Heart left ventricle (tissue), 16 donors: Measurements from ENCODE around the gene ARL13A. TPM values are rescaled to one million over a fixed set of nuclear protein-coding genes. Genes with fewer than 3 reads are reported as not detected.

ENCODE experiments used
- ATAC-seq, 4 donors: fragments of 200-7000 bp; cut with Tn5 transposase; one replicate each; pipeline ENCODE4 v1.9.1; 2020 to 2022; ENCODE audit warnings: moderate library complexity in 4 of 4, mild to moderate bottlenecking in 3 of 4, moderate number of reproducible peaks in 1 of 4
- DNase-seq, 5 donors: peaks; one replicate each; pipeline ENCODE4 v3.0.0-alpha.2; 2020
- H3K27ac ChIP-seq, 12 donors: fragments of 200-600 bp; sonication (generic) in 4 of 12; one replicate each; pipeline versions ENCODE4 v1.5.0 to v1.8.0; 2016 to 2022; ENCODE audit warnings: mild to moderate bottlenecking in 2 of 12
- H3K27me3 ChIP-seq, 9 donors: fragments of 200-600 bp; sonication (generic) in 2 of 9; one replicate each; pipeline versions ENCODE4 v1.5.1 to v1.8.0; 2016 to 2022; ENCODE audit warnings: mild to moderate bottlenecking in 3 of 9
- H3K36me3 ChIP-seq, 9 donors: fragments of 200-600 bp; sonication (generic) in 2 of 9; one replicate each; pipeline versions ENCODE4 v1.5.0 to v1.8.0; 2018 to 2022; ENCODE audit warnings: mild to moderate bottlenecking in 2 of 9
- H3K4me1 ChIP-seq, 12 donors: fragments of 200-600 bp; sonication (generic) in 4 of 12; one replicate each; pipeline versions ENCODE4 v1.5.0 to v1.8.0; 2016 to 2022; ENCODE audit warnings: mild to moderate bottlenecking in 3 of 12
- H3K4me3 ChIP-seq, 12 donors: fragments of 200-600 bp; sonication (generic) in 4 of 12; one replicate each; pipeline versions ENCODE4 v1.5.0 to v1.8.0; 2017 to 2022; ENCODE audit warnings: mild to moderate bottlenecking in 9 of 12, moderate library complexity in 4 of 12
- H3K9me3 ChIP-seq, 12 donors: fragments of 200-600 bp; sonication (generic) in 4 of 12; one replicate each; pipeline versions ENCODE4 v1.5.0 to v1.8.0; 2016 to 2022; ENCODE audit warnings: mild to moderate bottlenecking in 1 of 12
- CTCF ChIP-seq, 12 donors: fragments of 200-600 bp; sonication (generic) in 4 of 12; IDR thresholded peaks; one replicate each; pipeline versions ENCODE4 v1.5.0 to v1.8.0; 2018 to 2022; ENCODE audit warnings: antibody characterized with exemption in 12 of 12, mild to moderate bottlenecking in 5 of 12
- POLR2A ChIP-seq, 2 donors: fragments of 450-650 bp; IDR thresholded peaks; one replicate each; pipeline ENCODE4 v1.6.1; 2017; ENCODE audit warnings: antibody characterized with exemption in 2 of 2, mild to moderate bottlenecking in 2 of 2, moderate library complexity in 2 of 2
- WGBS, 4 donors: extraction: QIAGEN DNeasy Blood & Tissue Kit in 2 of 4; methylation state at CpG; one replicate each; pipeline versions ENCODE4 v1.1.5 to v1.1.7; 2013 to 2018; 5-methylcytosine and 5-hydroxymethylcytosine counted together
- intact Hi-C, 10 donors: fragments of 100-400 bp; cut with DNase I; formaldehyde crosslinking; loops; one replicate each; pipeline versions ENCODE4 v1.11.1 to v1.14.2; 2022
- polyA plus RNA-seq, 2 donors: library from polyadenylated mRNA; stranded (reverse); fragments of 200-250 nt; gene quantifications; one replicate each; pipeline ENCODE4 v1.2.3, GENCODE V29; 2013
- total RNA-seq, 9 donors: library from RNA; depleted of rRNA in 2 of 9; stranded (reverse); fragments of >200 nt in 2 of 9; fragmentation: NEBNext Ultra II Directional in 3 of 9; extraction: Animal tissue kit (Norgen Biotek cat#: 25700) in 3 of 9; gene quantifications; one replicate each; pipeline versions ENCODE4 v1.1.0 to v1.2.4, GENCODE V29; 2016 to 2023
- donor health status: ischemic (EF 13 %, LVEDD 7.1; RV severe dilation, severe dysfunction).
- donor health status: healthy with polysubstance abuse.
- donor health status: DM: no; HTN: yes; CAD: no.
- donor health status: DM: no; HTN: no; CAD: no.
- donor health status: ischemic (EF 25% LVEDD 6.9; RV normal size, moderate dysfunction).
- donor health status: ischemic (EF 25% LVEDD 5.7; RV mildly dilated, moderate dysfunction).
- donor health status: healthy.
- donor health status: DM: yes; HTN: yes; CAD: no.
- donor health status: ischemic (EF 35%, LVEDD 5.7; RV mildly dilated, moderate dysfunction).
- donor health status: nonischemic (EF 11% LVEDD 7.7; RV severe dilation, severe dysfunction).
- donor health status: DM: yes; HTN: yes; CAD: no.
- donor health status: PGD.
- donor health status: ischemic (EF 29% LVEDD 5.4; RV normal size, mild dysfunction).
- donor health status: nonischemic (EF 23%, LVEDD 6.1; RV moderate dilation, normal function).

The ARL13A gene
- total and polyA plus RNA-seq, 11 donors = not detected

- H3K9me3 ChIP-seq = peaks cover 0 to 6% (median 0%) of the 10 kb centered on the region in 12 donors
- TF ChIP-seq CTCF (IDR thresholded peaks at IDR 0.05) (no peak), POLR2A (IDR thresholded peaks at IDR 0.05) (no peak)
- H3K27me3 ChIP-seq = peaks cover 0 to 3% (median 0%) of the 10 kb centered on the region in 9 donors
- 68 to 92% (median 79%) methylated on average over 3 of the region's 3 CpGs for WGBS, 4 donors
- ATAC-seq (no peak), DNase-seq (no peak)
- no peaks in the 10 kb centered on the region for H3K36me3 ChIP-seq
- H3K4me1 ChIP-seq = no peaks in the 10 kb centered on the region
- intact Hi-C loops = no loop called here
- H3K27ac ChIP-seq = no peak overlapping the region
- no peak overlapping the region for H3K4me3 ChIP-seq
Measured at GRCh38 chrX:100962811-100963210, 6.7 kb upstream of the ARL13A start.

GRCh38 chrX:100964362-100964761 is 5.1 kb upstream of the ARL13A start:
- DNase-seq (no peak), ATAC-seq (no peak)
- no peaks in the 10 kb centered on the region for H3K36me3 ChIP-seq
- no peaks in the 10 kb centered on the region for H3K27me3 ChIP-seq
- no peak overlapping the region for H3K4me3 ChIP-seq
- intact Hi-C loops = no loop called here
- TF ChIP-seq POLR2A (IDR thresholded peaks at IDR 0.05) (no peak), CTCF (IDR thresholded peaks at IDR 0.05) (no peak)
- H3K27ac ChIP-seq = no peak overlapping the region
- H3K4me1 ChIP-seq = no peaks in the 10 kb centered on the region
- H3K9me3 ChIP-seq = peaks cover 0 to 6% (median 0%) of the 10 kb centered on the region in 12 donors

- no peaks in the 10 kb centered on the region for H3K36me3 ChIP-seq
- ATAC-seq (no peak), DNase-seq (no peak)
- intact Hi-C loops = no loop called here
- H3K27ac ChIP-seq = no peak overlapping the region
- H3K4me1 ChIP-seq = no peaks in the 10 kb centered on the region
- no peaks in the 10 kb centered on the region for H3K9me3 ChIP-seq
- 69 to 88% (median 77%) methylated on average over 1 of the region's 1 CpG for WGBS, 4 donors
- no peaks in the 10 kb centered on the region for H3K27me3 ChIP-seq
- H3K4me3 ChIP-seq = no peak overlapping the region
- TF ChIP-seq CTCF (IDR thresholded peaks at IDR 0.05) = no peak
- no peak for TF ChIP-seq POLR2A (IDR thresholded peaks at IDR 0.05)
Measured at GRCh38 chrX:100969936-100970335, 428 bp downstream of the ARL13A start.

- 96 to 100% (median 97%) methylated on average over 10 to 19 of the region's 19 CpGs for WGBS, 4 donors
- no peaks in the 10 kb centered on the region for H3K9me3 ChIP-seq
- TF ChIP-seq CTCF (IDR thresholded peaks at IDR 0.05) = no peak
- no peak for TF ChIP-seq POLR2A (IDR thresholded peaks at IDR 0.05)
- H3K27ac ChIP-seq = no peak overlapping the region
- no peak for DNase-seq
- no peak for ATAC-seq
- no peak overlapping the region for H3K4me3 ChIP-seq
- H3K36me3 ChIP-seq = no peaks in the 10 kb centered on the region
- intact Hi-C loops = no loop called here
- no peaks in the 10 kb centered on the region for H3K4me1 ChIP-seq
- no peaks in the 10 kb centered on the region for H3K27me3 ChIP-seq
Measured at GRCh38 chrX:100973411-100973810, 3.9 kb downstream of the ARL13A start.
